WTC11 (cell line): ENCODE measurements around the gene RFC2. TPM values are rescaled to one million over a fixed set of nuclear protein-coding genes. Genes with fewer than 3 reads are reported as not detected.

ENCODE experiments used
- AFF4 ChIP-seq: sonication (generic); formaldehyde crosslinking; IDR thresholded peaks from 2 replicates; pipeline ENCODE4 v1.8.1; 2023; ENCODE audit warnings: mild to moderate bottlenecking, missing genetic modification reagents, borderline replicate concordance
- CREM ChIP-seq: sonication (generic); formaldehyde crosslinking; IDR thresholded peaks from 2 replicates; pipeline ENCODE4 v1.8.1; 2022; ENCODE audit warnings: mild to moderate bottlenecking, missing genetic modification reagents, moderate library complexity
- CTCF ChIP-seq: fragments of 200-600 bp; IDR thresholded peaks from 2 replicates; pipeline ENCODE4 v1.8.0; 2022; ENCODE audit warnings: antibody characterized with exemption
- ELF4 ChIP-seq: sonication (generic); formaldehyde crosslinking; IDR thresholded peaks from 2 replicates; pipeline ENCODE4 v1.8.1; 2022; ENCODE audit warnings: low read depth, mild to moderate bottlenecking, moderate library complexity, missing genetic modification reagents
- ETV6 ChIP-seq: sonication (generic); formaldehyde crosslinking; IDR thresholded peaks from 2 replicates; pipeline ENCODE4 v1.8.1; 2022; ENCODE audit warnings: mild to moderate bottlenecking, missing genetic modification reagents
- FOXK1 ChIP-seq: sonication (generic); formaldehyde crosslinking; IDR thresholded peaks from 2 replicates; pipeline ENCODE4 v1.8.0; 2022; ENCODE audit warnings: mild to moderate bottlenecking, moderate library complexity, missing genetic modification reagents
- FOXP1 ChIP-seq: sonication (generic); formaldehyde crosslinking; IDR thresholded peaks from 2 replicates; pipeline ENCODE4 v1.8.0; 2022; ENCODE audit warnings: missing genetic modification reagents, mild to moderate bottlenecking, moderate library complexity, borderline replicate concordance
- FOXP4 ChIP-seq: sonication (generic); formaldehyde crosslinking; IDR thresholded peaks from 2 replicates; pipeline ENCODE4 v1.8.0; 2022; ENCODE audit warnings: mild to moderate bottlenecking, missing genetic modification reagents
- GTF2I ChIP-seq: fragments of 250-450 bp; sonication (Bioruptor Pico); conservative IDR thresholded peaks from 2 replicates; pipeline ENCODE4 v1.4.0; 2021; ENCODE audit warnings: mild to moderate bottlenecking
- KAT7 ChIP-seq: sonication (generic); formaldehyde crosslinking; IDR thresholded peaks from 2 replicates; pipeline ENCODE4 v1.8.1; 2023; ENCODE audit warnings: missing genetic modification reagents, mild to moderate bottlenecking, borderline replicate concordance
- MLX ChIP-seq: sonication (generic); formaldehyde crosslinking; IDR thresholded peaks from 2 replicates; pipeline ENCODE4 v1.8.1; 2023; ENCODE audit warnings: mild to moderate bottlenecking, missing genetic modification reagents, moderate library complexity
- MXD4 ChIP-seq: fragments of 250-450 bp; sonication (Bioruptor Pico); IDR thresholded peaks from 2 replicates; pipeline ENCODE4 v1.8.0; 2021; ENCODE audit warnings: mild to moderate bottlenecking, moderate library complexity, borderline replicate concordance
- NFE2L1 ChIP-seq: sonication (generic); formaldehyde crosslinking; IDR thresholded peaks from 2 replicates; pipeline ENCODE4 v1.8.1; 2023; ENCODE audit warnings: missing genetic modification reagents
- NR2C2 ChIP-seq: sonication (generic); formaldehyde crosslinking; IDR thresholded peaks from 2 replicates; pipeline ENCODE4 v1.8.0; 2022; ENCODE audit warnings: mild to moderate bottlenecking, missing genetic modification reagents
- OVOL2 ChIP-seq: fragments of 250-450 bp; sonication (Bioruptor Pico); IDR thresholded peaks from 2 replicates; pipeline ENCODE4 v1.9.0; 2021; ENCODE audit warnings: mild to moderate bottlenecking, borderline replicate concordance
- SMAD4 ChIP-seq: sonication (generic); formaldehyde crosslinking; IDR thresholded peaks from 2 replicates; pipeline ENCODE4 v1.8.0; 2022; ENCODE audit warnings: mild to moderate bottlenecking, missing genetic modification reagents
- TCF7 ChIP-seq: sonication (generic); formaldehyde crosslinking; IDR thresholded peaks from 2 replicates; pipeline ENCODE4 v1.8.0; 2022; ENCODE audit warnings: mild to moderate bottlenecking, low read depth, missing genetic modification reagents, moderate library complexity
- ZBTB43 ChIP-seq: sonication (generic); formaldehyde crosslinking; IDR thresholded peaks from 2 replicates; pipeline ENCODE4 v1.8.1; 2023; ENCODE audit warnings: mild to moderate bottlenecking, missing genetic modification reagents
- ZMAT4 ChIP-seq: fragments of 250-450 bp; sonication (Bioruptor Pico); IDR thresholded peaks from 2 replicates; pipeline ENCODE4 v1.9.0; 2021; ENCODE audit warnings: mild to moderate bottlenecking
- ZNF396 ChIP-seq: fragments of 250-450 bp; sonication (Bioruptor Pico); IDR thresholded peaks from 2 replicates; pipeline ENCODE4 v1.8.0; 2021; ENCODE audit warnings: mild to moderate bottlenecking, moderate library complexity, borderline replicate concordance
- ZNF425 ChIP-seq: fragments of 250-450 bp; sonication (Bioruptor Pico); conservative IDR thresholded peaks from 2 replicates; pipeline ENCODE4 v1.9.0; 2021; ENCODE audit warnings: mild to moderate bottlenecking
- total RNA-seq: library from RNA; stranded (reverse); gene quantifications from 3 replicates; pipeline ENCODE4 v1.2.3, GENCODE V29; 2021
- TF ChIP-seq, protein P1 (sequence below): fragments of 250-450 bp; sonication (Bioruptor Pico); IDR thresholded peaks from 2 replicates; pipeline ENCODE4 v1.9.0; 2021; ENCODE audit warnings: moderate library complexity, mild to moderate bottlenecking, inconsistent platforms, borderline replicate concordance
- TF ChIP-seq, protein P2 (sequence below): sonication (generic); formaldehyde crosslinking; IDR thresholded peaks from 2 replicates; pipeline ENCODE4 v1.8.1; 2022; ENCODE audit warnings: low read depth, missing genetic modification reagents, borderline replicate concordance

The RFC2 gene
- total RNA-seq, 1 experiment from 2014 or later = 80.7 TPM

DNA sequence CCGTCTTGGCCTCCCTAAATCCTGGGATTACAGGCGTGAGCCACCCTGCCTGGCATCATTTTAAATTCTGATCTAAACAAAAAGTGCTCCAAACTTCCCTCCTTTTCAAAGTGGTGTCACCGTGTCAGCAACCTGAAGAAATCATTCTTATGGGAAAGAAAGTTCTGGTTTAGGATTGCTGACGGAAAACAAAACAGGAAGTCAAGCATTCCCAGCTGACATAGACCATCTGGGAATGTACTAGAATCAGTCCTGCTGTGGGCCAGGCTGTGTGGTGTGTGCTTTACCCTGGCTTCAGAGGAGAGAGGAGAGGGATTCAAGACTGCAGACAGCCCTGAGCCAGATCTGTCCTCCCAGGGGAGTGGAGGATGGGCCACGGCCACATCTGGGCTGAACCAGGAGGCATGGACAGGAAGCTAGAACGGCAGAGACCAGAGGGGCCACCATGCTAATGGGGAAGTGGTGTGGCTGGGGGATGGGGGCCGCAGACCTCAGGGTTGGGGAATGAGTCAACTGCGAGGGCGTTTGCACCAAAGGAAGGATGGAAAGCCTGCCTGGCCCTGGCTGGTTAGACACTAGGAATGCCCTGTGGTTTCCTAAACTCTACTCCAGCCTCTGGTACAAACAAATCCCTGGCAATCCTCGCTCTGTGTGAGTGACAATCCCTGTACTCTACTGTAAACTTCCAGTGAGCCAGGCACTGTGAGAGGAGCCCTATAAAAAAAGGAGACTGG is 18.3 kb upstream of the RFC2 start (continued):
- TF ChIP-seq ETV6 (CRISPR knock-in tag) = peak; percentile 49; the same call in 1 of the 2 replicates
- no peak for TF ChIP-seq CREM
- no peak for TF ChIP-seq ZBTB43 (CRISPR knock-in tag)
- peak; percentile 16; the same call in 1 of the 2 replicates for TF ChIP-seq NFE2L1 (CRISPR knock-in tag)
- no peak for TF ChIP-seq GTF2I (CRISPR knock-in tag)
- TF ChIP-seq MXD4 = no peak
- TF ChIP-seq ZNF396 (CRISPR knock-in tag) = no peak
- peak; percentile 52; the same call in 1 of the 2 replicates for TF ChIP-seq FOXP1 (CRISPR knock-in tag)
- no peak for TF ChIP-seq ZNF425 (CRISPR knock-in tag)
- TF ChIP-seq TCF7 = no peak
- TF ChIP-seq NR2C2 = no peak
- no peak for TF ChIP-seq FOXP4
- TF ChIP-seq MLX (CRISPR knock-in tag) = no peak
- no peak for TF ChIP-seq FOXK1 (CRISPR knock-in tag)
- TF ChIP-seq CTCF = no peak
- TF ChIP-seq, protein P1, sequence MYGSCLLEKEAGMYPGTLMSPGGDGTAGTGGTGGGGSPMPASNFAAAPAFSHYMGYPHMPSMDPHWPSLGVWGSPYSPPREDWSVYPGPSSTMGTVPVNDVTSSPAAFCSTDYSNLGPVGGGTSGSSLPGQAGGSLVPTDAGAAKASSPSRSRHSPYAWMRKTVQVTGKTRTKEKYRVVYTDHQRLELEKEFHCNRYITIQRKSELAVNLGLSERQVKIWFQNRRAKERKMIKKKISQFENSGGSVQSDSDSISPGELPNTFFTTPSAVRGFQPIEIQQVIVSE (CRISPR knock-in tag) = no peak
- TF ChIP-seq AFF4 (CRISPR knock-in tag) = no peak
- no peak for TF ChIP-seq KAT7 (CRISPR knock-in tag)
- TF ChIP-seq OVOL2 = no peak
- no peak for TF ChIP-seq ELF4 (CRISPR knock-in tag)
- TF ChIP-seq, protein P2, sequence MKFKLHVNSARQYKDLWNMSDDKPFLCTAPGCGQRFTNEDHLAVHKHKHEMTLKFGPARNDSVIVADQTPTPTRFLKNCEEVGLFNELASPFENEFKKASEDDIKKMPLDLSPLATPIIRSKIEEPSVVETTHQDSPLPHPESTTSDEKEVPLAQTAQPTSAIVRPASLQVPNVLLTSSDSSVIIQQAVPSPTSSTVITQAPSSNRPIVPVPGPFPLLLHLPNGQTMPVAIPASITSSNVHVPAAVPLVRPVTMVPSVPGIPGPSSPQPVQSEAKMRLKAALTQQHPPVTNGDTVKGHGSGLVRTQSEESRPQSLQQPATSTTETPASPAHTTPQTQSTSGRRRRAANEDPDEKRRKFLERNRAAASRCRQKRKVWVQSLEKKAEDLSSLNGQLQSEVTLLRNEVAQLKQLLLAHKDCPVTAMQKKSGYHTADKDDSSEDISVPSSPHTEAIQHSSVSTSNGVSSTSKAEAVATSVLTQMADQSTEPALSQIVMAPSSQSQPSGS (CRISPR knock-in tag) = no peak
- TF ChIP-seq ZMAT4 (CRISPR knock-in tag) = no peak
- TF ChIP-seq SMAD4 (CRISPR knock-in tag) = no peak
